Neural crest cell (in vitro differentiated cells): ENCODE data around the gene APOBEC3G. TPM values are rescaled to one million over a fixed set of nuclear protein-coding genes. Genes with fewer than 3 reads are reported as not detected.

ENCODE experiments used
- DNase-seq: peaks from one replicate; pipeline ENCODE4 v3.0.0; 2021; ENCODE audit warnings: low read depth, mixed read lengths, low spot score
- H3K27ac Mint-ChIP-seq: one replicate; pipeline ENCODE4 v1.8.0; 2021; ENCODE audit warnings: mild to moderate bottlenecking, mixed read lengths; ENCODE audit not compliant: unreplicated experiment
- H3K27me3 Mint-ChIP-seq: 2 replicates; pipeline ENCODE4 v1.8.0; 2021; ENCODE audit warnings: low read depth, mild to moderate bottlenecking, mixed read lengths
- H3K36me3 Mint-ChIP-seq: 2 replicates; pipeline ENCODE4 v1.8.0; 2021; ENCODE audit warnings: low read depth, mild to moderate bottlenecking, mixed read lengths
- H3K4me1 Mint-ChIP-seq: 2 replicates; pipeline ENCODE4 v1.8.0; 2021; ENCODE audit warnings: mixed read lengths
- H3K4me3 Mint-ChIP-seq: one replicate; pipeline ENCODE4 v1.8.0; 2021; ENCODE audit warnings: mild to moderate bottlenecking, mixed read lengths
- H3K9me3 Mint-ChIP-seq: 2 replicates; pipeline ENCODE4 v1.8.0; 2021; ENCODE audit warnings: mixed read lengths
- total RNA-seq: library from RNA; stranded (reverse); gene quantifications from 2 replicates; pipeline ENCODE4 v1.2.1, GENCODE V29; 2021
- TF ChIP-seq, protein P1 (sequence below): fragments of 200-600 bp; sonication (generic); conservative IDR thresholded peaks from 2 replicates; pipeline ENCODE4 v1.5.0; 2021; ENCODE audit warnings: antibody characterized with exemption, mild to moderate bottlenecking

The APOBEC3G gene
- total RNA-seq, 1 donor from 2014 or later: 1.3 TPM

DNA sequence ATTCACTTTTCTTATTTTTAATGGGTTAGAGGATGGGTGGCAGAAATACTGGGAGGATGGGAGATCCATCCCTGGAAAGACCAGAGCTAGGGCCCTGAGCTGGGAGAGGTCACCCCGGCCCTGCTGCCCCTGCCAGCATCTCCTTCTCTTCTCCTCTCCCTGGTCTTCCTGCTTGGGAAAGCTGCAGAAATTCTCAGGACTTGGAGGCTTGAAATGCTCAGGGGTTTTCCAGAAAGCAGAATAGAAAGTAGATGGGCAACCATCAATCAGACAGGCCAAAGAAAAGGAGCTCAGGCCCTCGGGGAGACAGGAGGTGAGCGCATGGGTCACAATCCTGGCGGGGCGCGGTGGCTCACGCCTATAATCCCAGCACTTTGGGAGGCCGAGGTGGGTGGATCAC, 21.5 kb downstream of the APOBEC3G start:
- no peak for DNase-seq

DNA sequence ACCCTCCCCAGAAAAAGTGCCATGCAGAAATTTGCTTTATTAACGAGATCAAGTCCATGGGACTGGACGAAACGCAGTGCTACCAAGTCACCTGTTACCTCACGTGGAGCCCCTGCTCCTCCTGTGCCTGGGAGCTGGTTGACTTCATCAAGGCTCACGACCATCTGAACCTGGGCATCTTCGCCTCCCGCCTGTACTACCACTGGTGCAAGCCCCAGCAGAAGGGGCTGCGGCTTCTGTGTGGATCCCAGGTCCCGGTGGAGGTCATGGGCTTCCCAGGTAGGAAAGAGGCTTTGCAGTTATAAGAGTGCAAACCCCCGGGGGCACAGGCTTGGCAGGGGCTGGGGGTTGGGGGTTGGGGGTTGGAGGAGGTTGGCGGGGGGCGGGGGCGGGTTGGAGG, 24.2 kb downstream of the APOBEC3G start:
- H3K9me3 Mint-ChIP-seq: no peaks in the 10 kb centered on the region
- H3K27ac Mint-ChIP-seq: no peak overlapping the region

More for the DNA sequence above, 21.5 kb downstream of the APOBEC3G start:
- Mint-ChIP-seq H3K27ac (no peak overlapping the region), H3K4me1 (peaks cover 6% of the 10 kb centered on the region), H3K36me3 (no peaks in the 10 kb centered on the region), H3K27me3 (no peaks in the 10 kb centered on the region), H3K4me3 (no peak overlapping the region), H3K9me3 (no peaks in the 10 kb centered on the region)
- TF ChIP-seq, protein P1, sequence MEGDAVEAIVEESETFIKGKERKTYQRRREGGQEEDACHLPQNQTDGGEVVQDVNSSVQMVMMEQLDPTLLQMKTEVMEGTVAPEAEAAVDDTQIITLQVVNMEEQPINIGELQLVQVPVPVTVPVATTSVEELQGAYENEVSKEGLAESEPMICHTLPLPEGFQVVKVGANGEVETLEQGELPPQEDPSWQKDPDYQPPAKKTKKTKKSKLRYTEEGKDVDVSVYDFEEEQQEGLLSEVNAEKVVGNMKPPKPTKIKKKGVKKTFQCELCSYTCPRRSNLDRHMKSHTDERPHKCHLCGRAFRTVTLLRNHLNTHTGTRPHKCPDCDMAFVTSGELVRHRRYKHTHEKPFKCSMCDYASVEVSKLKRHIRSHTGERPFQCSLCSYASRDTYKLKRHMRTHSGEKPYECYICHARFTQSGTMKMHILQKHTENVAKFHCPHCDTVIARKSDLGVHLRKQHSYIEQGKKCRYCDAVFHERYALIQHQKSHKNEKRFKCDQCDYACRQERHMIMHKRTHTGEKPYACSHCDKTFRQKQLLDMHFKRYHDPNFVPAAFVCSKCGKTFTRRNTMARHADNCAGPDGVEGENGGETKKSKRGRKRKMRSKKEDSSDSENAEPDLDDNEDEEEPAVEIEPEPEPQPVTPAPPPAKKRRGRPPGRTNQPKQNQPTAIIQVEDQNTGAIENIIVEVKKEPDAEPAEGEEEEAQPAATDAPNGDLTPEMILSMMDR: no peak

DNA sequence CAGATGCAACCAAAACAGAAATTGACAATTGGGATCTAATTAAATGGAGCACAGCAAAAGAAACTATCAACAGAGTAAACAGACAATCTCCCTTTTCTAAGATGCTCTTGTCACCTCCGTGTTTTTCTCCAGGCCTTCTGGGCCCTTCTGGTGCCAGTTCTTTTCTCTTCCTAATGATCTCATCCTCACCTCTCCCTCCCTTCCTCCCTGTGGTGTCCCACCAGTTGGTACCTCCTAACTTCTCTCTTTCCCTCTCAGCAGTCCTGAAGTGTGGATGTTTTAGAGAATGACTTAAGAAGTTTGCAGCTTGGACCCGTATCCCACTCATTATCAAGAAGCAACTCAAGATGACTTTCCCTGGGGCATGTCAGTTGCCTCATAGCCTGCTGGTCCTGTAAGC, 26.4 kb downstream of the APOBEC3G start:
- Mint-ChIP-seq H3K4me3 (no peak overlapping the region), H3K9me3 (no peaks in the 10 kb centered on the region), H3K4me1 (no peaks in the 10 kb centered on the region), H3K27ac (no peak overlapping the region), H3K27me3 (no peaks in the 10 kb centered on the region), H3K36me3 (no peaks in the 10 kb centered on the region)
- no peak for DNase-seq
- TF ChIP-seq, protein P1: no peak

More for the DNA sequence above, 24.2 kb downstream of the APOBEC3G start:
- no peak for DNase-seq
- Mint-ChIP-seq H3K36me3 (no peaks in the 10 kb centered on the region), H3K4me1 (peaks cover 6% of the 10 kb centered on the region), H3K4me3 (no peak overlapping the region), H3K27me3 (no peaks in the 10 kb centered on the region)
- TF ChIP-seq, protein P1: no peak

DNA sequence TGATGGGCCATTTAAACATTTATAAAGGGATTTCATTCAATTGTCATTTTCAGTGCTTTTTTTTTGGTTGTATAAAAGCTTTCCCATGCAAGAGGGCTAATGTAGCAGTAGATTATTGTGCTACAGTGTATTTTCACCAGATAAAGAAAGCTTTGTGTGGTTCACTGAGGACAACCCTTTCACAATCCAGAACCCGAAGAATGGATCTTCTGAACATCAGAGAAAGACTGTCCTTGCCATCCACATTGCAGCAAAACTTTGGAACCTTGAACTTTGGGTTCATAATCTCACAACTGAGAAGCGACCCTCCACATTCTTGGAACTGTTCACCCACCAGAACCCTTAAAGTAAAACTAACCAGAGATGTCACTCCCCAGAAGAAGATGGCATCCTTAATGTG, 29.3 kb downstream of the APOBEC3G start:
- no peak overlapping the region for H3K4me3 Mint-ChIP-seq
- TF ChIP-seq, protein P1: no peak
- H3K36me3 Mint-ChIP-seq: no peaks in the 10 kb centered on the region
- H3K4me1 Mint-ChIP-seq: peaks cover 7% of the 10 kb centered on the region
- H3K27me3 Mint-ChIP-seq: no peaks in the 10 kb centered on the region
- no peak for DNase-seq
- H3K9me3 Mint-ChIP-seq: no peaks in the 10 kb centered on the region
- H3K27ac Mint-ChIP-seq: no peak overlapping the region

DNA sequence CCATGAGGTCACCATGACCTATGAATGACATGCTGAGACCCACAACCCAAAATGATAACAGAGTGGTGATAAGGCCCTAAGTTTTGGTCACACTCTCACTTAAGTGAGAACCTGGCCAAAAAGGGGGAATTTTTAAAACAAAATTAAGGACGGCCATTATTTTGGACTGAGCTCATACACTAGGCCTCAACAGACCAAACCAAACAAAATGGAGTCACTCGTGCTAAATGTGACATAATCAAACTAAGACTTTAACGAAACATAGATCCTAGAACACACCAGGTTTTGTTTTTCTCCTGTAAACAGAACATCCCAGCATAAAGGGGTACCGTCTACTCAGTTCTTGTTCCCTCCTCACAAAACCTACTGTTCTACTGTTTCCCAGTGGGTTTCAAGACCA, 31.4 kb downstream of the APOBEC3G start:
- H3K4me1 Mint-ChIP-seq: peaks cover 7% of the 10 kb centered on the region
- H3K4me3 Mint-ChIP-seq: no peak overlapping the region
- DNase-seq: no peak
- no peaks in the 10 kb centered on the region for H3K36me3 Mint-ChIP-seq
- H3K27me3 Mint-ChIP-seq: peaks cover 2% of the 10 kb centered on the region
- TF ChIP-seq, protein P1: no peak
- no peaks in the 10 kb centered on the region for H3K9me3 Mint-ChIP-seq
- no peak overlapping the region for H3K27ac Mint-ChIP-seq

DNA sequence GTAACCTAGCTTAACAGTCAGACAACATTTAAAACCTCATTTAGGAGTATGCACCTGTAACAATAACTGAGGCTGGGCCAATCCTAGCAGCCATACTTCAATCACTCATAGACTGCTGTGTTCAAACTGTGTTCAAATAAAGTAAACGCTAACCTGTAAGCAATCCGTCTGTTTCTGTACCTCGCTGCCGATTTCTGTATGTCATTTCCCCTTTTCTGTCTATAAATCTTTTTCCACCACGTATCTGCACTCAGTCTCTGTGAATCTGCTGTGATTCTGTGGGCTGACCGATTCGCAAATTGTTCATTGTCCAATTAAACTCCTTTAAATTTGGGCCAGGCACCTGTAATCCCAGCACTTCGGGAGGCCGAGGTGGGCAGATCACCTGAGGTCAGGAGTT, 32.3 kb downstream of the APOBEC3G start:
- H3K9me3 Mint-ChIP-seq: no peaks in the 10 kb centered on the region
- H3K4me1 Mint-ChIP-seq: peaks cover 11% of the 10 kb centered on the region
- H3K4me3 Mint-ChIP-seq: no peak overlapping the region
- H3K36me3 Mint-ChIP-seq: no peaks in the 10 kb centered on the region
- TF ChIP-seq, protein P1: no peak
- DNase-seq: no peak
- no peak overlapping the region for H3K27ac Mint-ChIP-seq
- peaks cover 10% of the 10 kb centered on the region for H3K27me3 Mint-ChIP-seq
